WTC11 (cell line): ENCODE results near the gene MDN1.

Experiments used
- ATF3 ChIP-seq: sonication (generic); formaldehyde crosslinking; conservative IDR thresholded peaks from 2 replicates; pipeline ENCODE4 v1.8.1; 2022; ENCODE audit warnings: mild to moderate bottlenecking, missing genetic modification reagents
- CTCF ChIP-seq: fragments of 200-600 bp; IDR thresholded peaks from 2 replicates; pipeline ENCODE4 v1.8.0; 2022; ENCODE audit warnings: antibody characterized with exemption
- JUN ChIP-seq: sonication (generic); formaldehyde crosslinking; IDR thresholded peaks from 2 replicates; pipeline ENCODE4 v1.8.0; 2023; ENCODE audit warnings: mild to moderate bottlenecking, missing genetic modification reagents
- MAX ChIP-seq: sonication (generic); formaldehyde crosslinking; IDR thresholded peaks from 2 replicates; pipeline ENCODE4 v1.8.0; 2022; ENCODE audit warnings: mild to moderate bottlenecking, missing genetic modification reagents
- ZNF138 ChIP-seq: sonication (generic); formaldehyde crosslinking; conservative IDR thresholded peaks from 2 replicates; pipeline ENCODE4 v1.8.1; 2022; ENCODE audit warnings: mild to moderate bottlenecking, moderate library complexity, missing genetic modification reagents
- ZNF281 ChIP-seq: sonication (generic); formaldehyde crosslinking; IDR thresholded peaks from 2 replicates; pipeline ENCODE4 v1.8.0; 2023; ENCODE audit warnings: mild to moderate bottlenecking, missing genetic modification reagents

- TF ChIP-seq ATF3 (CRISPR knock-in tag), result no peak
- no peak for TF ChIP-seq CTCF
- no peak for TF ChIP-seq MAX (CRISPR knock-in tag)
- TF ChIP-seq ZNF138 (CRISPR knock-in tag), result no peak
- no peak for TF ChIP-seq JUN (CRISPR knock-in tag)
- no peak for TF ChIP-seq ZNF281 (CRISPR knock-in tag)
Observed at GRCh38 chr6:89807581-89807980, 12.0 kb downstream of the MDN1 start.
